Cerebellar nuclear complex (tissue), 1 donor: ENCODE data around the gene SSR4.

Experiments used
- DNase-seq, 2 experiments: peaks; one replicate each; lab custom pipeline; 2025; lab: John Stamatoyannopoulos, UW

The SSR4 gene

DNA sequence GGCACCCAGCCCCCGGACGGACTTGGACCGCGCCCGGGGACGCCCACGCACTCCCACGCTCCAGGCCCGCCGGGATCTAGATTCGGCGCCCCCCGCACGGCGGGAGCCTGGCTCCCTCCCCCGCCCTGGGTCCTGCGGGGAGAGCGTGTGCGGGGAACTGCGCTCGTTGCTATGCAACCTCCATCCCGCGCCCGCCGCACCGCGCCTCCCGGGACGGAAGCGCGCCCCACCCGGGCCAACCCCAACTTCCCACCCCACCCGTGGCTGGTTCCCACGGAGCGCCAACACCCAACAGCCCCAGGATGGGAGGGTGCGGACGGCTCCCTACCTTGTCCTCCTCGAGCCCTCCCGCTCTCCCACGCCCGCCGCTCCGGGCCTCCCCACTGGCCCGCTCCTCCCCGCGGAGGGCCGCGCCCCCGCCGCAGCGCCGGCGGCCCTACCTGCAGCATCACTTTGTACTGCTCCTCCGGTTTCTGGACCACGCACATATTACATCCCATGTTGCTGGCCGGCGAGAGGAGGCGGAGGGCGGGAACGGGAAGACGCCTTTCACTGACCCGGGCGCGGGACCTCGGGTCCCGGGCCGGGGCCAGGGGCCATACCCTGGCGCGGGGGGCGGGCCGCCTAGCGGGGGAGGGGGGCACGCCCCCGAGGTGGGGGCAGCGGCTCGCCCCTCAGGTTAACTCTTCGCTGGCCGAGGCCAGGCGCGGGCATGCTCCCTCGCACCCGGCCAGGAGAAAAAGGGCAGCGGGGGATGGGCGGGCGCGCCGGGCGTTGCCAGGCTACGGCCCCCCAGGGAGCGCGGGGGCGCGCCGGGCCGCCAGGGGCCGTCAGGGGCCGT lies 35.6 kb downstream of the SSR4 start, which contains the start of gene PDZD4:
TSS of gene PDZD4 (minus strand) at position 746 of the 841 bp plus-strand sequence. CDS start at position 500, 246 bp downstream.
- DNase-seq, result no peak

- DNase-seq, result no peak
These were observed 36.4 kb downstream of the SSR4 start for GRCh38 chrX:153830640-153831428.

GRCh38 chrX:153831429-153832150 lies 37.1 kb downstream of the SSR4 start:
- no peak for DNase-seq

GRCh38 chrX:153832728-153833127 lies 38.3 kb downstream of the SSR4 start:
- DNase-seq, result no peak

DNA sequence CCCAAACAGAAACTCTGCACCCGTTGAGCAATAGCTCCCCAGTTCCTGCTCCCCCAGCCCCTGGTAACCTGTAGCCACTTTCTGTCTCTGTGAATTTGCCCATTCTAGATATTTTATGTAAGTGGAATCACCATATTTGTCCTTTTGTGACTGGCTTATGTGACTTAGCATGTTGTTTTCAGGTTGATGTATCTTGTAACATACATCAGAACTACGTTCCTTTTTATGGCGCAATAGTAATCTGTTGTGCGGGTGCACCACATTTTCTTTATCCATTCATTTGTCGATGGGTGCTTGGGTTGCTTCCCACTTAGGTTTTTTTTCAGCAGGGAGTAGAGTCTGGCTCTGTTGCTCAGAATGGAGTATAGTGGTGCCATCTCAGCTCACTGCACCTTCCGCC lies 42.5 kb downstream of the SSR4 start:
- DNase-seq, result no peak

DNA sequence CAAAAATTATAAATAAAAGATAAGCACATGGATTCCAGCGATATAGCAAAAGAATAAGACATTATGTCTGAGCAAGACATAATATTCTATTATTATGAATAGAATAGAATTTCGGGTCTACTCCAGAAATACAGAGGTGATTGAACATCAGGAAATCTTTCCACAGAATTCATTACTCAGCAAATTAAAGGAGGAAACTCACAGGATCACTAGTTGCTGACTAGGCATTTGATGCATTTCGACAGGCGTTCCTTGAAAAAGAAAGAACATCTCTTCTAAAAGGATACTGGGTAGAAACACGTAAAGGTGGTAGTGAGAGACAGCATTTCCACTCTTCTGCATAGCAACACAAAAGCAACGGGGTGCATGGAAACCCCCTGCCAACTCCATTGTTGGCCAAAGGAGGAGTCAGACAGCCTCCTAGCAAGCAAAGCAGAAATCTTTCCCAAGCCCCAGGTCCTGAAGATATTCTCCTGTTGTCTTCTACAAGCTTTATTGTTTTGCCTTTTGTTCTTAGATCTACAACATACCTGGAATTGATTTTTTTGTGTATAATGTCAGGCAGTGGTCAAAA lies 50.1 kb downstream of the SSR4 start:
- no peak for DNase-seq

DNA sequence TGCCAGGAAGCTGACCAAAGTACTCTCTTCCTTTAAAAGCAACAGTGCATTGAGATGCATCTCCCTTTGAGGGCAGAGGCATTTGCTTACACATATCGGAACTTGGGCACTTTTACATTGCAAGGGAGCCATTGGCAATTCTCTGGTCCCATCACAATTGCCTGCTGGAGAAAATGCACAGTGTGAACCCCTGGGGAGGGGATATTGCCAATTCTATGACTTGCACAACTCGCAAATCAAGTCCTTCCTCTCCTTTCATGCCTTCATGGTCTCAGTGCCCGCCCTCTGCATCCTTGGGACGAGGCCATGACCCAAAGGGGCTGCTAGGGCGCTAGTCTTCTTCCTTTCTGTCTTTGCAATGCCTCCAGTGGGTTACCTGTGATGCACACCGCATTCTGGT lies 50.7 kb downstream of the SSR4 start:
- DNase-seq, result no peak

DNA sequence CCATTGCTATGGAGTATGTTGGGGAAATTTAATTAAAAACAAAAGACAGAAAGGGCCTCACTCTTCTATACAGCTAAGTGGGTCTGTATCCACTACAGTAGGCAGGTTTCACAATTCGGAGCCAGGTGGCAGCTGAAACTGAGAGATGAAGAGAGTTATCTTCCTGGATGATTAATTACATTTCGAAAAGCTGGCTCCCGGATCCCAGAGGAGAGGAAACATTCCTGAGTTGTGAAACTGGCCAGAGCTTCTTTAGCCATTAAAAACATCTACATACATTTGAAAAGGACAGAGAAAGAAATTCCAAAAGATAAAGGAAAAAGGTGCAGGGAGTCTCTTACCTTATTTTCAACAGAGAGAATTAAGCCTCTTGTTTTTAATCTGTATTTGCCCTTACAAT lies 51.4 kb downstream of the SSR4 start:
- no peak for DNase-seq
